GM18867 (cell line): ENCODE measurements around the gene TMEM144.
"Not testable (repeated sequence)": the region's sequence is repeated elsewhere in the genome, so short reads cannot be mapped to it uniquely, and the experiment has no call there.

Experiments
- ATAC-seq: cut with Tn5 transposase; IDR thresholded peaks from one replicate; pipeline ENCODE4 v1.9.1; 2021; ENCODE audit warnings: mild to moderate bottlenecking, moderate library complexity; ENCODE audit not compliant: unreplicated experiment

TMEM144 gene

DNA sequence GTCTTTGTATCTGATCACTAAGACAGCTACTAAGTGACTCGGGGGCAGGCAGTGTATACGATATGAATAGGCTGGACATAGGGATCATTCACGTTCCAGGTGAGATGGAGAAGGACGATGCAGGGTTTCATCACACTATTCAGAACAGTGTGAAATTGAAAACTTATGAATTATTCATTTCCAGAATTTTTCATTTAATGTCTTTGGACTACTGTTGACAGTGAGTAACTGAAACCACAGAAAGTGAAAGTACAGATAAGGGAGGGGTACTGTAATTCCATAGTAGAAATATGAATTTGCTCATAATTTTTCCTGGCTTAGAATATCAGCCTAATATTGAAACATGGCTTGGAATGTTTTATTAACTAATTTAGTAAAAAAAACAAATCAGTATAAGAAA is 24.4 kb downstream of the TMEM144 start:
- no peak for ATAC-seq

DNA sequence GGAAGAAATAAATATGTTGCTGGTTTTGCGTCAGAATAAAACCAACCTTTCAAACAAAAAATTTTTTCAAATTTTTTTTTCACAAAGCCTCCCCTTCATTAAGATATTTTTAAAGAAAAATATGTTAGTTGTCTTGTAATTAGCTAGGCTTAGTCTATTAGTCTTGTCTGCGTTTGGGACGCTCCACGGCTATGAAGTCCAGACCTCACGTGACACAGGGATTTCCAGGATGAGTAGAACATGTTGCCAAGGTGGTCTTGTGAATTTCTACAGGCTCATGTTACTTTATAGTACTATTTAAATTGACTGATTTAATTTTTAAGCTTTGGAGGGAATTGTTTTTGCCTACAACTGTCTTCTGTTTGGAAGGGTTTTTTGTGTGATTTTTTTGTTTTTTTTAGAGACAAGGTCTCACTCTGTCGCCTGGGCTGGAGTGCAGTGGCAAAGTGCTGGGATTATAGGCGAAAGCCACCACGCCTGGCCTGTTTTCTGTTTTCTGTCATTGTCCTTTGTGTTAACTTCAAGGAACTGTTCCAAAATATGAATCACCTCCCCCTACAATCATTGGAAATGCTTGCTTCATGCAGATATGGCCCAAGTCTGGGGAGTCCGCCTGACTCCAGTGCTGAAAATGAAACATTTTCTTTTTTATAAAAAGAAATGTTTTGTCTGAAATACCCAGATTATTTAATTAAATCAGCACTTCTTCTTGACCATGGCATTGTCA is 26.2 kb downstream of the TMEM144 start:
- no peak for ATAC-seq

DNA sequence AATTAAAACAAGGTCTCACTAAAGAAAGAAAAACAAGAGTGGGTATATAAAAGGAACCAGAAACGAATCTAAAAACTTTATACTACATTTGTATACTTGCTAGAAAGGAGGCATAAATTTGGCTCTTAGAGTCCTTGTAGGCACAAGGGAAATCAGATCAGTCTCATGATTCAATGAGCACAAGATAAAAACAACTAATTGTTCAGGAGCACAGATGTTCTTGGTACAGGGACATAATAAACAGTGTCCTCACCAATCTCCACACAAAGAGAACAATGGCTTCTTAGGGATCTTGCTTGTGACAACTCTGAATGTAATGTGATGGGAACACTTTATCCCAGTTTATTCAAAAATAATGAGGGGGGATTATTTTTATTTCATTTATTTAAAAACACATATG is 28.3 kb downstream of the TMEM144 start:
- no peak for ATAC-seq

DNA sequence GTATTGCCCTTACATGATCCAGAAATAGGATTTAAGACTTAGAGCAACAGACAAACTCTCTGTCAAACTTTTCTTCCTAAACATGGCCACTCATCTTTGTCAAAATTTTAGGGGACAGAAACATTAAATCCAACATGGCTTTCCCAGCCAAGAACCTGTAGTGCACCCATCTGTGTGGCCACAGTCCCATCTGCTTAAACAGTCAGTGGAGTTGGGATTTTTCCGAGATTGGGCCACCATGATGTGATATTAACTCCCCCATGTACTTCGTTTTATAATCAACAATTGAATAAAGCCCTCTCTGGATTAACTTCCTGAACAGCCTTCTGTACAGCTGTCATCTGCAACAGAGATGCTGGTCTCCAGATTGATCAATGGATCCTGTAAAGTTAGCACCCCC is 28.9 kb downstream of the TMEM144 start:
- no peak for ATAC-seq

DNA sequence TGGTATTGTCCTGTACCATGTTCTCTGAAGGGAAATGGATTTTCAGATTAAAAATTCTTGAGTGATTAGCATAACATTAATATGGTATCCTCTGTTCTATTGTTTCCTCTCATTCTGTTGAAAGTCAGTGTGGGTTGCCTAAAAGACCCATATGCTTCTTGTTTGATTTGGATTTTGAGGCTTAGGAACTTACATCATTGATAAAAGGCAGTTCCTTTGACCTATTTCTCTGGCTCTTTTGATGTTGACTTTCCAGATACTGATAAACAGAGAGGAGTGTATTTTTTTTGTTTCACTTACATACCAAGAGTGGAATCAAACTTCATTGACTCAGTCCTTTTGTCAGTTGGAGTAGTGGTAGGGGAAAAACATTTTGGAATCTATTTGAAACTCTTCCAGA is 32.8 kb downstream of the TMEM144 start:
- no peak for ATAC-seq

DNA sequence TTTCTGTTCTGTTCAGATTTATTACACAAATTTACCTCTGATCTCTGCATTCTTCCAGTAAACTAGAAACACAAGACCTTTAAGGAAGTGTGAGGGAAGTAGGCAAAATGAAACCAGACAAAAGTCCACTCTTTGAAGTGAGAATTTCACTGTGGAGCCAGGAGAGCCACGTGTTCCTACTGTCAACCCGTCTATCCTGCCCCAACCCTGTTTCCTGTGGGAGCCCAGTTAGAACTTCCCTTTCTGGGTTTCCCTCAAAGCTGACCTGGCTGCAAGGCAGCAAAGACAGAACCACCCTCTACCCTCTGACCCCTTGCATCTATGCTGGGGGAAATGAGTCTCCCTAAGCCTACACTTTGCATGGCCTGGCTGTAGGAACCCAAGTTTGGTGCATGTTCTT is 40.0 kb downstream of the TMEM144 start:
- no peak for ATAC-seq

DNA sequence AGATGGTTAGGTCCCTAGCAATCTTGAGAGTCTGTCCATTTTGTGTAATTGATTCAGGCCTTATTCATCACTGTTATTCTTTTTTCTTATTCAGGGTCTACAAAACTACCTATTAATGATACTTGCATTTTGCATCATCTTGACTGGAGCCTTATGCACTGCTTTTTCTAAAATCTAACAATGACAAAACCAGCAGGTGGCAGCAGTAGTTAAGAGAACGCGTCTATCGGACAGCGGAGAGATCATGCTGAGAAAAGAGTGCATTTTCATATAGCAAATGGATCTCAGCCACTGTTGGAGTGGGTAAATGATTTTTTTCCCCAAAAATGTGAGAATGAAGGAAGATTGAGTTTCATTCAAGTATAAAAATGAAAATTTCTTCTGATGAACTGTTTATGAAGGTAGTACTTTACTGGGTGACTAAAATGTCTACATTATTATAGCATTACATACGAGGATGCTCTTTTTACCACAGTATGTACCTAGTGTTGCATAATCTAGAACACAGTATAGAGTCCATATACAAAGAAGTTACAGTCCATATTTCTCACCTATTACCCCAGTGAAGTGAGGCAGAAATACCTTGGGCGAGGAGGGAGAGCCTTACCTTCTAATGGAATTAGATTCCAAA is 43.2 kb downstream of the TMEM144 start:
- peak; percentile 82 for ATAC-seq

DNA sequence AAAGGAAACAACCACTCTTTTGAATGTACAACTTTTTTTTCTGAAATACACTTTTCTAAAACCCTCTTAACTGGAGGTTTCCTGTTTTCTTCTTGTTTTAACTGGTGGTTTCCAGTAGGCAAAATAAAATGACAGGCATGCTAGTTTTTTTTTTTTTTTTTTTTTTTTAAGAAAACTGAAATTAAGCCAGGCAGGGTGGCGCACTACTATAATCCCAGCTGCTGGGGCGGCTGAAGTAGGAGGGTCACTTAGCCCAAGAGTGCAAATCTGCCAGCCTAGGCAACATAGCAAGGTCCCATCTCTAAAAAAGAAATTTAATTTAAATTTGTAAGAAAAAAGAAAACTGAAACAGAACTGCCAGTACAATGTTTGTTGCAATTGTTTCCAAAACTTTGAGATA is 44.0 kb downstream of the TMEM144 start:
- no peak for ATAC-seq

DNA sequence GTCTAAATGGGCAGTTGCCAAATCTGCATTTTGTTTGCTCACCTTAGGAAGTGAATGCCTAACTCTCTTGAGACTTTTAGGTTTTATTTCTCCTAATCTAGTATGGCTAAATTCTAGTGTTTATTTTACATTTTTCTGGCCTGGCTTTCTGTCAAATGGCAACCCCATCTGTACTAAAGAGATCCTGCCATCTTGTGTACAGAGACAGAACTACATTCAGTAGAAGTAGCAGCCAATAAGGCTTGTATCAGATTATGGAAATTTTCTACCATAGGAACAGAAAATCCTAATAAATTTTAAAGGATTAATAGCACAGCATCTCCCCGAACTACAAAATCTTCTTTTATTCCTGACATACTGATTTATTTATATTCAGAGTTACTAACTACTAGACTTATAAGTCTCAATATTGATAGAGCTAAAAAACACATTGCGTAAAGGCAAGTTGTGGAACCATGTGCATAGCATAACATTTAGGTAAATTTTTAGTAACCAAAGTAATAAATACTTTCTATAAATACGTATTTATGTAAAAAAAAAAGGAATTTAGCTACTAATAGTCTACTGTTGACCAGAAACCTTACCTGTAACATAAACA is 45.5 kb downstream of the TMEM144 start:
- ATAC-seq, result peak; percentile 69

DNA sequence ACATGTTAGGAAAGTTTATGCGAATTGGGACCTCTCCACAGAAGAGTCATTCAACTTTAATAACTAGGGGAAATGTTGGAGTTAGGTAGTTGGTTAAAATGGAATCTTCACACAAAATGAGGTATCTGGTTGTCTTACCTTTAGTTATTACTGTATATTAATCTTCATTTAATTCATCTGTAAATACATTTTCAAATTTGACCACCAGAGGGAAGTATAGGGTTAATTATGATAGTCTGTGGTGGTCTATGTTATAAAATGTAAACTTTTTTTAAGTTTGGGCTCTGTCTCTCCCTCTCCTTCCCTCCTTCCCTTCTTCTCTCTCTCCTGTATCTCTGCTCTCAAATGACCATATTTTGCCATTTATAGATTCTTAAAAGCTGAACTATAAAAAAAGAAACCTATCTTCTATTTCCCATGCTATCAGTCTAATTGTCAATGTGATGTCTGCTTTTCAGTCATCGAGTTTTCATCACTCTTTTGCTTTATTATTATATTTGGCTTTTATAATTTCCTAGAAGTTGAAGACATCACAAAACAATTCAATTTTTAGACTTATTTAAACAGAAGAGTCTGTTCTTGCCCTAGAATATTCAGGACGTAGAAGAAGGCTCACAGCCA is 49.8 kb downstream of the TMEM144 start:
- no peak for ATAC-seq

DNA sequence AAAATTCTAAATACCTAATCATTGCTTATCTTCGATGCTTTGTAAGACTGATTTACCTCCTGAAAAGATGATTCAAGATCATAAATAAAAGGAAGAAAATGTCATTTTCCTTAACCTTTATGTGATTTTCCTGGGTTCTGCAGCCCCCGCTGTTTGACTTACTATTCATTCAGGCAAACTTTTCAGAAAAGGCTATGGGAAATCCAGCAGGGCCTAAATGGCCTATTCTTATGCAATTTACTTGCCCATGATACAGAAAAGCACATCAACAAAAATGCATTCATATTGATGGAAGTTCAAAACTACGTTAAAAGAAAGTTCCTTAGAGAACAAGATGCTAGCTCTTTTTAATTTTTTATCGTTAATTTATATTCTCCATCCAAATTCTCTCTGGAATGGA is 51.2 kb downstream of the TMEM144 start:
- ATAC-seq, result no peak

DNA sequence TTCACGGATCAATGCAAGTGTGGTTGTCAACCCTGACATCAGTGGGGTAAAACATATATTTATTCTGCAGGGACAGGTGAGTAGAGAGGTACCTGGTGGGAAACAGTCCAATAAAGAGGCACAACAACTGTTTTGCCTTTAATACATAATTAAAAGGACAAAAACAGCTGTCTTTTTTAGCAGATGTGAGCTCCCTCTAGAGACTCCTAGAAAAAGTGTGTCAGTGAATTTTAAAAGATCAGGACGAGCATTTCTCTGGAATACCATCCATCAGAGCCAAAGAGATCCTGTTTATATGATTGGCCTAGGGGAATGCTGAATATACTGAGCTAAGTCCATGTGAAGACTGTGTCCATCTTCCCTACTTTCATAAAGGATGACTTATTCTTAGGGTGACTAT is 58.3 kb downstream of the TMEM144 start:
- no peak for ATAC-seq

DNA sequence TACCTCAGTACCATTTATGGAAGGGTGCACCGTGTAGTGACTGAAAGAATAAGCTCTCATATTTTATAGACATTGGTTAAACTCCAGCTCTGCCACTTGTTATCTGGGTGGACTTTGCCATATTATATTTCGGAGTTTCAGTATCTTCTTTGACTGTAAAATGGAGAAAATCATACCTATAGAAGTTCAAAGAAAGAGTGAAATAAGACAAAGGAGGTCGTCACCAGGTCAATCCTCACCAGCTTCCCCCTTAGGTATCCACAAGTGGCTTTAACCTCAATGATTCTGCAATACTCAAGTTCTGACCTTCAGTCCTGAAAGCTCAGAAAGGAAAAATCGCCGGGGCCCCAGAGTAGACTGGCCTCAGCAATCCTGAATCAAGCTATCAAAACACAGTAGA is 64.3 kb downstream of the TMEM144 start:
- no peak for ATAC-seq

DNA sequence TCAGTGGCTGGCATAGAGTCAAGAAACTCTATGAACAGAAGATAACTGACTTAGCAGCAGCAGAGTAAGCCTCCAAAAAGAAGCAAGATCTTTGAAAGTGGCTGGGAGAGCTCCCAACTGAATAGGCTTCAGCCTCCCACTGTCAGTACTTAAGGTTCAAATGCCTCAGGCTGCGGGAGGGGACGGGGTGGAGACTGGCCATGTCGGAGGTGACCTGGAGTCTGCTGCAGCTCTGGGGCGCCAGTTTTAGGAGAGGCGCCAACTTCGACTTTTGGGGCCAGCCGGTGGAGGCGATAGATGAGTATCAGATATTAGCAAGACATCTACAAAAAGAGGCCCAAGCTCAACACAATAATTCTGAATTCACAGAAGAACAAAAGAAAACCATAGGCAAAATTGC is 67.3 kb downstream of the TMEM144 start:
- ATAC-seq, result no peak

DNA sequence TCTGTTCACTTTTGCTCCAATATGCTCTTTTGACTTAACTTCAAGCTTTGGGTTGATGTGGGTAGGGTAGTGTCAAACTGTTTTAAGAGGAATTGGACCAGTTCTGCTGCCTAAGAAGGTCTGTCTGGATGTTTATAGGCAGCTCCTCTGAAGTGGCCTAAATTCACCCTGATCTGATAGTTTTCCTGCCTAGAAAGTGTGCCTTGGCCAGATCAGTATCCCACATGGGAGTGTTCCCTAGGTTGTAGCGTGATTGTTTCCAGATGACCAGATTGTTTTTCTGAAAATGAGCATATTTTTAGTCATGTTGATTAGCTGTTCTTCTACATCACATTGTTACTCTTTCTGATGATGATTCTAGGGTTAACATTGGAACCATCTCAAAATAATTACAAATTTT is 68.8 kb downstream of the TMEM144 start:
- ATAC-seq, result not testable (repeated sequence)

DNA sequence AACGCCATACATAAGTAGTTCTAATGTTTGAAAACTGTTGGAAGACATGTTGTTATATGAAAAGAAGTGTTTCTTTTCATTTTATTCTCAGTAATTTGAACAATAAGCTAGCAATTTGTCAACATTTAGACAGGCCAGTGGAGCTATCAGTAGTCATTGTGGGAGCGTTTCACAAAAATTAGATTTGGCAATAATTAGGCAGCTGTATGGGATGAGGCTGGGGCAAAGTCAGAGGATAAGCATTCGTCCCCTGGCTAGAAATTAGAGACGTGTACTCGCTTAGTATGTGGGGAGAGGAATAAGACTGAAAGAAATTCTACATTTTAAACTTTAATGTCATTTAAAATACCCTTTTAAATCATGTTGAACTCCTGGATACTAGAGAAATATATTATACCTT is 70.6 kb downstream of the TMEM144 start:
- no peak for ATAC-seq

DNA sequence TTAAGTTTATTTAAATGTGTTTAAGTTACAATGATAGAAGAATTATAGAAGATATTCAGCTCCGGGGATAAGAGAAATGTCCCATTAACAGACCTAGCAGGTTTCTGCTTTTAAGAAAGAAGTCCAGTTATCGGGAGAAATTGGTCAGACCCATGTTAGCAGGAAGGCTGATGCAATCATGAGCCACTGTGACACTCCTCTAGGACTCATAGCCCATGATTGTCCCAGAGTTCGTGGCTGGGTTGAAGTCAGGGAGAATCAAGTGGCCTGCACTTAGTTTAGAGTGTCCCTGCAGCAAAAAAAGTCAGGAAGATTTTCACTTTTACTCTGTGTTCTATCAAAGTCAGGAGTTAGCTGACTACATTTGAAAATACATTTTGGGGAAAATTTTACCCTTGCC is 72.0 kb downstream of the TMEM144 start:
- ATAC-seq, result no peak

DNA sequence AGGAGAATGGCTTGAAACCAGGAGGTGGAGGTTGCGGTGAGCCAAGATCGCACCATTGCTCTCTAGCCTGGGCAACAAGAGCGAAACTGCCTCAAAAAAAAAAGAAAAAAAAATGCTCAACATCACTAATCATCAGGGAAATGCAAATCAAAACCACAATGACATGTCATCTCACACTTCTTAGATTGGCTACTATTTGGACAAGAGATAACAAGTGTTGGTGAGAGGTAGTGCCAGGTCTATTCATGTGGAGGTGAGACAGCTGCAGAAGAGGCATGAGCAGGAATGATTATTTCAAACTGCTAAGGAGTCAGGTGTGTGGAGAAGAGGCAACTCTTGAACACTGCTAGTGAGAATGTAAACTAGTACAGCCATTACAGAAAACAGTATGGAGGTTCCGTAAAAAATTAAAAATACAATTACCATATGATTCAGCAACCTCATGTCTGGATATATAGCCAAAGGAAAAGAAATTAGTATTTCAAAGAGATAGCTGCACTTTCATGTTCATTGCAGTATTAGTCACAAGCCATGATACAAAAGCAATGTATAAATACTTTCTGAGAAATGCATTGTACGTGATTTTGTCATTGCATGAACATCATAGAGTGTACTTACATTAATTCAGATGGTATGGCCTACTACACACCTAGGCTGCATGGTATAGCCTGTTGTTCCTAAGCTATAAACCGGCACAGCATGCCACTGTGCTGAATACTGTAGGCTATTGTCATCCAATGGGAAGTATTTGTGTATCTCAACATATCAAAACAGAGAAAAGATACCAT is 75.3 kb downstream of the TMEM144 start:
- peak; percentile 99 for ATAC-seq

DNA sequence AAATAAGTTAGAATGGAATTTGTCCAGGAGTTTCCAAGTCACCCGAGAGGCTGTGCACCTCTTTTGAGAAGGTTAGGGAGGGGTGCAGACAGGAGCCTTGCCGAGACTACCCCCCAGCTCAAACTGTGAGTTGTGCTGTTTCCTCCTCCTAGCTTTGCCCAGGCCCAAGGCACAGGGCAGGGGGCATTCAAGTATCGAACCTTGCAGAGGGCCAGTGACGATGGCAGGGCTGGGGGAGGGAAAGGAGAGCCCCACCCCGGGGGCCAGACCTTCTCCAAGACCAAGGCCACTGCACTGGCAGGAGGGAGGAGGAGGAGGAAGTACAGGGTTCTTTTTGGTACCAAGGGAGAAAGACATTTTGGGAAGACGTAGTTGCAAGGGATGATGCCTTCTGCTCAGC is 80.6 kb downstream of the TMEM144 start:
- no peak for ATAC-seq

DNA sequence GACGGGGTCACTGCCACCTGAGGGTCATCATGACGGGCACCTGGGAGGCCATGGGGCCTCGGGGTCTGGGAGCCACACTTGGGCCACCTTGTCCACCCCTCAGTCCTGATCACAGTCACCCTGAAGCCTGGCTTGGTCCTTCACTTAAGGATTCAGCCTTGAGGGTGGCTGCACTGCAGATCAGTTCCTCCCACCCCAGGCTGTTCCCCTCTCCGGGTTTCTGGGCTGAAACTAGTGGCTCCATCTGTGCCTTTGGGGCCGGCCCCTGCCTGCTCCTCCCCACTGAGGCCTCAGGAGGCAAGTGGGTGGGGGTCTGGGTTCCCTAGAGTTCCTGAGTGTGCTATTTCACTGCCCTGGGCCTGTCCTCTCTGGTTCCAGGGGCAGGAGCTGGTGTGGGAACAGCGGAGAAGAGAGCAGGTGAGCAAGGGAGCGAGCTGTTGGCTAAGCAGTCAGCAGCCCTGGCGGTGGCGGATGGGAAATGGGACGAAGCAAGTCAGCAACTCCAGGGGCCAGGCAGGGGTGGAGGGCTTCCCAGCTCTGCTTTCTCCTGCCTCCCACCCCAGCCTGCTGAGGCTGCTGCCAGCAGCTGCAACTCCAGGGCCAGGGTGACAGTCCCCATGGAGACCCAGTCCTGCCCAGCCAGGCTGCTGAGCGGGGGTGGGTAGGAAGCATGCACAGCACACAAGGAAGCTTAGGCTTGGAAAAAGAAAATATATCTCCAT is 81.2 kb downstream of the TMEM144 start:
- ATAC-seq, result no peak

DNA sequence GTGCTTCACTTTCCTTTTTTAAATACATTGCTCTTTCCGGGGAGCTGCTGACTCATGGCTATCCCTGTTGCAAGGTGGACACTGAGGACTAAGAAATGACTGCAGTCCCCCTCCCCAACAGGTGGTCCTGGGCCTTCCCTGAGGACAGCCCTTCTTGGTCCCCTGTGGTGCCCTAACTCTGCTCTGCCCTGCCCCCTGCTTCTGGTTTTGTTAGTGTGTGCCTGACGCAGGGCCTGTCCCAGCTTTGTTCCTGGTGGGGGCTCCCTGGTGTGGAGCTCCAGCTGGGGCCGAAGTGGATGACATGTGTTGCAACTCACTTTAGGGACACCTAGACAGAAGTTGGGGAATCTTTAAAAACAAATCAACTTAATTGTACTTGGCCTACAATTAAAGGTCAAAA is 81.9 kb downstream of the TMEM144 start:
- ATAC-seq, result no peak
